SK-MEL-5 (cell line): ENCODE data around the gene FIGLA. TPM values are rescaled to one million over a fixed set of nuclear protein-coding genes. Genes with fewer than 3 reads are reported as not detected.
A peak's percentile ranks its signal among the peaks of the same experiment; 100 is the strongest.
"Not testable (repeated sequence)": the region's sequence is repeated elsewhere in the genome, so short reads cannot be mapped to it uniquely, and the experiment has no call there.

Source experiments
- DNase-seq: peaks from one replicate; pipeline ENCODE4 v3.0.0-alpha.2; 2016; ENCODE audit warnings: low read depth, low spot score
- in situ Hi-C: cut with HindIII; loops from 2 replicates; pipeline ENCODE4 v1.10.0; 2016; ENCODE audit warnings: low sequenced_read_pairs, high pct_unique_total_duplicates, low pct_unique_long_range_greater_than_20kb
- total RNA-seq: library from RNA; depleted of rRNA; stranded (reverse); fragments of >200 nt; shearing (Covaris generic); gene quantifications from 2 replicates; pipeline ENCODE4 v1.2.3, GENCODE V29; 2014

The FIGLA gene
- total RNA-seq, 1 experiment from 2014 or later, result not detected

DNA sequence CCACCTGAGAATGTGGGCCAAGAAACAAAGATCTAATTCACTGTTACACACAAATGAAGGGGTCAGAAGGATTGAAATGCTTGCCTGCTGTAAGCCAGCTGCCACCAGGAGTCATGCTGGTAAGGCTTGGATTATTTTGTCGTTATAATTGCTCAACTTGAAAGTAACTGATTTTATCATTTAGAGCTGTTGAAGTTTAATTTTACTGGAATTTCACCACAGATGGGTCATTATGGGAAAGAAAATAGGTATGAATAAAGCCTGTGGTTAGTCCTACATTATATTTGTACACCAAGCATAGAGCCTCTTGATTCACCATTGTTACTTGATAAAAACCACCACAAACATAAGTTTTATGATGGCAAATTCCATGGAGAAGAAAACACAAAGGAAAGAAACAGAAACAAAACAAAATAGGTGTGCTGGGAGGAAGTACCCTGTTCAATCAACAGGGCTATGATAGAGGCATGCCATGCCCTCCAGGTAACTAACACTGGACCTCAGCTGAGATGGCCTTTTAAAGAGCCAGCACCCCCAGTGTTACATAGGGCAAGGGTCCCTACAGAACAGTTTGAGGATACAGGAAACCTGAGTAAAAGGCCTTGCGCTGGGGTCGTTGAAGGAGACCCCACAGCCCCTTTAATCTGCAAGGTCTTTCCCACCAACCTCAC lies 27.0 kb upstream of the FIGLA start:
- in situ Hi-C loops, result no loop called here
- DNase-seq, result no peak

DNA sequence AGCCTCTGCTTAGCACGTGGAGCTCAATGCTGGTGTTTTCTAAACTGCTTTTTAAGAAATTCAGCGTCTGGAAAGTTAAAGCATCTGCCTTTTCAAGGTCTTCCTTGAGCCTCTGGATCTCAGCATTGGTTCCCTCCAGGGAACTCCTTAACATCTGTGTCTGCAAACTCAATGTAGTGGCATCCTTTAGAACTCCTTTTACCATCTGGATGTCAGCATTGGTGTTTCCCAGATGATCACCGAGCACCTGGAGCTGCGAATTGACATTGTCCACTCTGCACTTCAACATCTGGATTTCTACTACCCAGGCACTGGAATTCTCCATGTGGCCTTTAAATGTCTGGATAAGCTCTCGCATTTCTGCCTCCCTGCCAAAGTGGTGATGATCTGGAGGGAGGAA lies 26.3 kb upstream of the FIGLA start:
- in situ Hi-C loops, result no loop called here
- DNase-seq, result no peak

DNA sequence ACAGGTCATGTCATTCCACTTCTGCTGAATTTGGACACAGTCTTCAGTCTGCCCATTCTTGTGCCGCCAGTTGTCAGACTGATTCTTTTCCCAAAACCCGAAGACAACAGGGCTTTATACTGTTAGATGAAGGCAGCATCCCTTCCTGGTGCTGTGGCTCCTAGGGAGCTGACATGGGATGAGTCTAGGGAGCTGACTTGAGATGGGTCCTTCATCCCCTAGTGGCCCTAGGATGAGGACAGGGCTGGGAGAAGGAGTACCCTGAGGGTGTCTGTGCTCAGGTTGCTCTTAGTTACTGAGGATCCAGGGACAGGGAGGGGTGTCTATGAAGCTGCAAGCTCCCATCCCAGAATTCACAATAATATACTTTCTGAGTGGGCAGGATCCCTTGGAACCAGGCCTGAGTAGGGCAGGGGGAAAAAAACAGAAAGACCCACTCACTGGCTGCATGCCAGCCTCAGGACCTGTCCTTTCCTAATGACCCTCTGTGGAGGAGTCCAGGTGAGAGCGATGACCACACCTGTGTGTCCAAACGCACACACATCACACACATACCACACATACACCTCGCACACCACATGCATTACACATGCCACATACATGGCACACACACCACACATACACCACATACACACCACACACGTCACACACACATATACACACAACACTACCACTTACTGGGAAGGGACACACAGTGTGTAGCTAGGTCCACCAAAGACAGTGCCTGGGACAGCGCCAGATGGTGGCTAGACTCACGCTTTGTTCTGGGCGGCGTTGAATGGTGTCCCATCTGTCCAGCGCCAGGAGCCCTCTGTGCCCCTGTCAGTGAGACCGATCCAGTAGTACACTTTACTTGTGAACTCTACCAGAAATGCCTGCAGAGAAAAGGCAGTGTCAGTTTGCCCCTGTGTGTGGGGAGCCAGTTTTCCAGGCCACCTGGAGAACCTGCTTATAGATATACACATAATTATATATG lies 18.8 kb upstream of the FIGLA start:
- no peak for DNase-seq
- in situ Hi-C loops, result no loop called here

DNA sequence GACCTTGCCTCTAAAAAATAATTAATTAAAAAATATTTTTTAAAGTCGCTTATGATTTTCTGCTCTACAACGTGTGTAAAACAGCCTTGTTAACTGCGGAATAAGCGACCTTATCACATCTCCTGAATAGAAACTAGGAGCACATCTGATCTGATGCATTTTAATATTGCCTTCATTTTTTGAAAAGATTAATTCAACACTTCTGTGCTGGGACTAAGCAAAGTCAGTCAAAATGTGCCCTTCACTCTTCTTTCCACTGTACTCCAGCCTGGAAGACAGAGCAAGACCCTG lies 17.3 kb upstream of the FIGLA start:
- no peak for DNase-seq
- in situ Hi-C loops, result no loop called here

DNA sequence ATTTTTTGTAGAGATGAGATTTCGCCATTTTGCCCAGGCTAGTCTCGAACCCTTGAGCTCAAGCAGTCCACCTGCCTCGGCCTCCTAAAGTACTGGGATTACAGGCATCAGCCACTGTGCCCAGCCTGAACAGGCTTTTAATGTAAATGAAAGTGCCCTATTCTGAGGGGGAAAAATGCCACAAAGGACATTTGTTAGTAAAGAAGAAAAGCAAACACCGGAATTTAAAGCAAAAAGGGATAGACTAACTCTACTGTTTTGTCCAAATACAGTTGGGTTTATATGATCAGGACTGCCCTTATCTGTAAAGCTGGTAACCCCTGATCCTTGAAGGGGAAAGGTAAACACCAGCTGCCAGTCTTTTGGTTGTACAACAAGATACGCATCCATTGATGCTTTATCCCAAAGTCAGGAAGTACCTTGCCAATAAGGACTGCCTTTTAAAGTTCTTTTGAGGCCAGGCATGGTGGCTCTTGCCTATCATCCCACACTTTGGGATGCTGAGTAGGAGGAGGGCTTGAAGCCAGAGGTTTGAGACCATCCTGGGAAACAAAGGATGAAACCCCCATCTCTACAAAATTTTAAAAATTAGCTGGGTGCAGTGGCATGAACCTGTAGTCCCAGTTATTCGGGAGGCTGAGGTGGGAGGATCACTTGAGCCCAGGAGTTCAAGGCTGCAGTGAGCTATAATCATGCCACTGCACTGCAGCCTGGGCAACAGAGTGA lies 16.8 kb upstream of the FIGLA start:
- DNase-seq, result no peak
- in situ Hi-C loops, result no loop called here

DNA sequence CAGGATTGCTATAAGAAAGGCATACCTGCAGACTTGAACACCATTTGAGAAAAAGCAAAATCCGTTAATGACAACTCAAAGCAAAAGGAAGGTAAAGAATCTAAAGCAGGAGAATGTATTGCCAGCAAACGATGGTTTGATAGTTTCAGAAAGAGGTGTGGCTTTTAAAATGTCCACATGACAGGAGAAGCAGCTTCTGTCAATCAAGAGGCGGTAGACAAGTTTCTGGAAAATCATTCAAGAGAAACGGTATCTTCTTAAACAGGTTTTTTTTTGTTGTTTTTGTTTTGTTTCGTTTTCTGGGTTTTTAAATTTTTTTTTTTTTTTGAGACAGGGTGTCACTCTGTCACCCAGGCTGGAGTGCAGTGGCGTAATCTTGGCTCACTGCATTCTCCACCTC lies 16.2 kb upstream of the FIGLA start:
- in situ Hi-C loops, result no loop called here

DNA sequence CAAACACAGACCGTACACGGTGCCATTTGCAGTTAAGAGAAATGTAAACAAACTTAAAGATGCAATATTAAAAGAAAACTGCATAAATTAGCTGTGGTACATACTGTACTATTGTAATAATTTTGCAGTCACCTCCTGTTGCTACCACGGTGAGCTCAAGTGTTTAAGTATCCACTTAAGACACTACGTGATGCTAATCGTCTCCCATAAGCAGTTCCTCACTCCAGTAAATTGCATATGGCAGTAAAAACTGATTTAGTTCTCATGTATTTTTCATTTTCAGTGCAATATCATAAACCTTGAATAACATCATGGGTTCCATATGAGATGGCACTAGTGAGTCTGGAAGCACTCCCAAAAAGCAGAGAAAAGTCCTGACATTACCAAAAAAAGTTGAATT lies 15.6 kb upstream of the FIGLA start:
- in situ Hi-C loops, result no loop called here
- no peak for DNase-seq

More for the DNA sequence above, 16.2 kb upstream of the FIGLA start:
- no peak for DNase-seq

DNA sequence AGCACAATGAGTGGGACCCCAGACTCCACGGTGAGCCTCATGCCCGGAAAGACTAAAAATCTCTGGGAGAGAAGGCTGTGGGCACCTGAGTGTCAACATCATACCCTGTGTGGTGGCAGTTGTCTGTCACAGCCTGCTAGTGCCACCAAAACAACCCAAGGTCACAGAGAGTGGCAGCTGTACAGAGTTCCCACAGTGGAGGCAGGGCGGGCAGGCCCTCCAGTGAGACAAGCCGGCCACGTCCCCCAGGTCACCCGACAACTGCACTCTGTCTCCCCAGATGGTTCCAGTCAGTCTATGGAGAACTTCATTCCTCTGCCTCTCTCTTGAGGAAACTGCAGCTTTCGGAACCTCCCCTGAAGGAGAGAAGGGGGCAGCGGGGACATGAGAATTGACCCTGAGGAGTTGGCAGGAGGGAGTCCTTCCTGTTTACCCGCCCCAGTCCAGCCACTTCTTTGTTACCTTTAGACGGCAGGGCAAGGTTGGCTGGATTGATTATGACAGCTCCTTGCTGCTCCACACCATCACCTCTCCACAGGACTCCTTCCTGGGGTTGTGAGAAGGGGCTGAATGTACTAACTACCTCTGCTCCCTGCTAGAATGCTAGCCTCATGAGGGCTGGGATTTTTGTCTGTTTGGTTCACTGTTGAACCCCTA lies 11.3 kb upstream of the FIGLA start:
- in situ Hi-C loops, result no loop called here
- DNase-seq, result no peak

DNA sequence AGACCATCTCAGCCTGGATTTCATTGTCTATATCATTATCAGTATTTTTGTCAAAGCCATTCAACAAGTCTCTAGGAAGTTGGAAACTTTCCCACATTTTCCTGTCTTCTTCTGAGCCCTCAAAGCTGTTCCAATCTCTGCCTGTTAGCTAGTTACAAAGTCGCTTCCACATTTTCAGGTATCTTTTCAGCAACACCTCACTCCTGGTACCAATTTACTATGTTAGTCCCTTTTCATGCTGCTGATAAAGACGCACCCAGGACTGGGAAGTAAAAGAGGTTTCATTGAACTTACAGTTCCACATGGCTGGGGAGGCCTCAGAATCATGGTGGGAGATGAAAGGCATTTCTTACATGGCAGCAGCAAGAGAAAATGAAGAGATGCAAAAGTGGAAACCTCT lies 9.3 kb upstream of the FIGLA start:
- no peak for DNase-seq
- in situ Hi-C loops, result loop anchor here (25.0 kb wide), 1 partner anchor 487 kb away; the partner anchor contains the start of gene FAM136A

DNA sequence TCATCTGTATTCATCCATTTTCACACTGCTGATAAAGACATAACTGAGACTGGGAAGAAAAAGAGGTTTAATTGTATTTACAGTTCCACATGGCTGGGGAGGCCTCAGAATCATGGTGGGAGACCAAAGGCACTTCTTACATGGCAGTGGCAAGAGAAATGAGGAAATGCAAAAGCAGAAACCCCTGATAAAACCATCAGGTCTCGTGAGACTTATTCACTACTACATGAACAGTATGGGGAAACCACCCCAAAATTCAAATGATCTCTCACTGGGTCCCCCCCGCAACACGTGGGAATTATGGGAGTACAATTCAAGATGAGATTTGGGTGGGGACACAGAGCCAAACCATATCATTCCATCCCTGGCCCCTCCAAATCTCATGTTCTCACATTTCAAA lies 7.6 kb upstream of the FIGLA start:
- in situ Hi-C loops, result loop anchor here (25.0 kb wide), 1 partner anchor 486 kb away; the partner anchor contains the start of gene FAM136A
- not testable (repeated sequence) for DNase-seq

DNA sequence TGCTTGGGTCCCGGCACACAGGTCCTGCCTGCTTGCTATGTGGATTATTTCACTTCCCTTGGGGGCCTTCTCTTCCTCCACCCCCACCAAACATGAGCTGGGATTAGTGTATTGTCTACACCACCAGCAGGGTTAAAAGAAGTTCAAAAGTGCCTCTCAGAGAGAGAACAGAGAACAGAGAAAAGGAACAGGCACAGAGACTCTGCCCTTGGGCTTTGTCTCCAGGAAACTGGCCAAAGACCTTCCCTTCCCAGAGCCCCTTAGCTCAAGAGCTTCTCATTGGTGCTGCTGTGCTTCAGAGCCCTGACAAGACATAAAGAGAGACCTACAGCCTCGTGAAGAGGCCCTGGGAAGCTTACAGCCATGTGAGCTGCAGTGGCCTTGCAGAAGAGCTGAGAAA lies 7.1 kb upstream of the FIGLA start:
- in situ Hi-C loops, result loop anchor here (25.0 kb wide), 1 partner anchor 485 kb away; the partner anchor contains the start of gene FAM136A
- no peak for DNase-seq

DNA sequence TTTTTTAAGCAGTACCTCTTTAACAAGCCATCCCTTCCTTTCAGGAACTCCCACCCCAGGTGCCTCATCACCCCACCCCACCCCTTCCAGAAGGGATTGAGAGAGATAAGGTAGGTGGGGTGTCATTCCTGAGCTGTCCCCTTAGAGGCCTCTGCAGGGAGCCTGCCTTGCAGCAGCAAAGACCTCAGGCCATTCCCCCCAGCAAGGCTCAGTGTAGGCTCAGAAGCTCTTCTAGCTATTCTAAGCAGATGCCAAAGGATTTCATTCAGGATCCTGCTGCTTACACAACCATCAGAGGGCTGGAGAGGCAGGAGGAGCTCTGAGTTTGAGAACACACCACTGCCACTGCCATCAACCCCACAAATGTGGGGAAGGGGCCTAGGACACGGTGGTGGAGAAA lies 5.8 kb upstream of the FIGLA start:
- DNase-seq, result no peak
- in situ Hi-C loops, result loop anchor here (25.0 kb wide), 1 partner anchor 484 kb away; the partner anchor contains the start of gene FAM136A

DNA sequence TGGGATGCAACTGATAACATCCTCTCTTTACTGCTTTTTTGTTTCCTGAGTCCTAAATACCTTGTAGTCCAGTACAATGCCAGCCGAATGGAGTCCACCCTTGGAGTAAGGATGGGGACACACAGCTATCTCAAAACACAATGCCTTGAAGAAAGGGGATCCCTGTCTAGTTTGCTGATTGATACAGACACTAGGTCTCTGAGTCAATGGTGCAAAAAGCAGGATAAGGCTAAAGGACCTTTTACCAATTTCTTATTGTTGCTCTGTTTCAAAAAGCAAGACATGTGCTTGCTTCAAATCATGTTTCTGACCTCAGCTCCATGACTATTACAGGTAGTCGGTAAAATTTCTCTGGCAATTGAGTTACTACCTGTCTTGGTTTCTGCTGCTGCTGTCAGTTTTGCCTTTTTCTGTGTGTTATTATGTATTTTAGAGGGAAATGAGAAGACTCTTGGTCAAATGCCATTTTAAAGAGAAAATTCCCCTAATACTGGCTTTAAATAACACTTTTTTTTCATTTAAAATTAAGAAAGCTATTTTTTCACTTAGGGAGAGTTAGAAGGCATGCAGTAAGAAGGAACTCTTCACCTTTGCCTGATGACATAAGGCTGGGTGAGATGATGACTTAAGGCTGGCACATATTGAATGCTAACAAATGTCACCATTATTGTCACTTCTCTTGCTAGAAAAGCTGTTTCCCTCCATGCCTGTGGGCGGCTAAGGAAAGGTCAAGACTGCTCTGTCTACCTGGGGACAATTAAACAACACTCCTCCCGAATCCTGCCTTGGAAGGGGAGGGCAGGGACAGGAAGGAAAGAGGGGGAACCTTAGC lies 4.9 kb upstream of the FIGLA start:
- no peak for DNase-seq
- in situ Hi-C loops, result loop anchor here (25.0 kb wide), 1 partner anchor 483 kb away; the partner anchor contains the start of gene FAM136A

DNA sequence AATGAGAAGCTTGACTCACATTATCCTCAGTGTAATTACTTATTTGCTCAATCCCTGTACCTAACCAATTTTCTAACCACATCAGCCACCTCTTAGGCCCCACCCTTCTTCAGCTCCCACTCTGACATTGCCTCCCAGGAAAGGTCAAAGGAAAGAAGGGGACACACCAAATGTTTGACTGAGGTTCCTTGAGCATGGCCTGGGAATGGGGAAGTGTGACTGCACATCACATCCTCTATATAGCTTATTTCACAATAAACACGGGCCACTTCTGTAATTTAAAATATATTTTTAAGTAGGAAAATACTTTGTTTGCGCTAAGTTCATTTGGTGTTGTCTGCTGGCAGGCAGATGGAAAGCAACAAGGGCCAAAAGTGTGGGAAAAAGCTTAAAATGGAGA lies 3.0 kb upstream of the FIGLA start:
- in situ Hi-C loops, result loop anchor here (25.0 kb wide), 1 partner anchor 481 kb away; the partner anchor contains the start of gene FAM136A
- no peak for DNase-seq

DNA sequence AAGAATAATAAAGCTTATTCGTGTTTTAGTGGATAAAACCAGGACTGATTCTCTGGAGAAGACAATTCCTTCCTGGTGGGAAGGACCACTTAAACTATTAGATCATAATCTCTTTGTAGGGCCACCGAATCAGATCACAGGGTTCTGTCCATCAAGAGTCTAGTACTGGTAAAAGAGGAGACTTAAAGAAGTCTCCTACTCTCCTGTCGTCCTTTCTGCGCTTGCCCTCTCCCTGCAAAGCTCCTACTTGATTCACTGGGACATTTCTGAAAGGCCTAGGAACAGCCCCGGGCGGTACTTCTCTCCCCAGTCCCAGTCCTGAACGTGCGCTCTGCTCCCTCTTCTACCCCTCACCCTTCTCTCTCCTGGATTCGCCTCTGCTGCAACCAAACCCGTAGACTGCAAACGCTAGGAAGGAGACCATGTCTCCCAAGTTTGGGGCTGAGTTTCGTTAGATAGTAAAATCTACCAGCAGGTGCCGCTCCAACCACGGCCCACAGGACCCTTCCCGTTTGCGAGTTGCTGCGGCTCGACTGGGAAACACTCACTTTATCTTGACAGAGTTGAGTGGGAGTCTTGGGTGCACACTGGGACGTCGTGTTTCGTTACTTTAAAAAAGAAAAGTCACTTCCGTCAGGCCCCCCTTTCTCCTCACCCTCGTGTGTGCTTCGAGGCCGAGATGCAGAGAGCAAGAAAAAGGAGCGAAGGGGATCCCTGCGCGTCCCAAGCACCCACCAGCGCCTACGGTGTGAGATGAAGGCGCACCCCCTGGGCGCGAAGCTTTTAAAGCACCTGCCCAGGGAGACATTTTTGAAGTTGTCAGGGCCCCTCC lies 923 bp downstream of the FIGLA start:
- peak; percentile 86 for DNase-seq
- in situ Hi-C loops, result loop anchor here (25.0 kb wide), 1 partner anchor 477 kb away; the partner anchor contains the start of gene FAM136A
